Suprapubic skin (tissue), 4 donors: ENCODE data around the gene ZNF653. TPM values are rescaled to one million over a fixed set of nuclear protein-coding genes. Genes with fewer than 3 reads are reported as not detected.

Source experiments
- DNase-seq, 2 donors: peaks; one replicate each; pipeline ENCODE4 v3.0.0-alpha.2; 2019; ENCODE audit warnings: low spot score in 2 of 2
- H3K27ac ChIP-seq: fragments of 200-600 bp; sonication (generic); one replicate; pipeline ENCODE4 v1.5.1; 2019
- H3K27me3 ChIP-seq: fragments of 200-600 bp; sonication (generic); one replicate; pipeline ENCODE4 v1.5.1; 2019
- H3K36me3 ChIP-seq: fragments of 200-600 bp; sonication (generic); one replicate; pipeline ENCODE4 v1.5.1; 2019
- H3K4me1 ChIP-seq: fragments of 200-600 bp; sonication (generic); one replicate; pipeline ENCODE4 v1.5.1; 2019
- H3K4me3 ChIP-seq: fragments of 200-600 bp; sonication (generic); one replicate; pipeline ENCODE4 v1.5.1; 2019; ENCODE audit warnings: mild to moderate bottlenecking
- H3K9me3 ChIP-seq: fragments of 200-600 bp; sonication (generic); one replicate; pipeline ENCODE4 v1.5.1; 2019
- CTCF ChIP-seq, 2 donors: fragments of 200-600 bp in 1 of 2; fragments of 450-650 bp in 1 of 2; sonication (generic) in 1 of 2; IDR thresholded peaks; one replicate each; pipeline ENCODE4 v1.5.1; 2016 to 2019; ENCODE audit warnings: antibody characterized with exemption in 2 of 2, mild to moderate bottlenecking in 1 of 2, moderate library complexity in 1 of 2
- EP300 ChIP-seq: sonication (generic); formaldehyde crosslinking; IDR thresholded peaks from one replicate; pipeline ENCODE4 v1.6.1; 2017; ENCODE audit warnings: antibody characterized with exemption
- POLR2A ChIP-seq, 2 donors: fragments of 450-650 bp; IDR thresholded peaks; one replicate each; pipeline ENCODE4 v1.6.1; 2017; ENCODE audit warnings: antibody characterized with exemption in 2 of 2, mild to moderate bottlenecking in 2 of 2, moderate library complexity in 2 of 2
- POLR2AphosphoS5 ChIP-seq, 3 donors: sonication (generic); formaldehyde crosslinking; IDR thresholded peaks; one replicate each; pipeline ENCODE4 v1.6.1; 2017; ENCODE audit warnings: antibody characterized with exemption in 3 of 3
- WGBS: methylation state at CpG from one replicate; pipeline ENCODE4 v1.1.5; 2018; 5-methylcytosine and 5-hydroxymethylcytosine counted together
- total RNA-seq, 4 donors: library from RNA; depleted of rRNA; stranded (reverse); fragments of >200 nt; gene quantifications; one replicate each; pipeline ENCODE4 v1.1.0, GENCODE V29; 2016

Gene ZNF653
- total RNA-seq, 4 donors from 2014 or later, result 10.1 to 19.1 (median 11.8) TPM

- peaks cover 39% of the 10 kb centered on the region for H3K36me3 ChIP-seq
- no peak for DNase-seq
- H3K4me3 ChIP-seq, result no peak overlapping the region
- WGBS, result 85% methylated on average over 13 of the region's 26 CpGs
- H3K27me3 ChIP-seq, result no peaks in the 10 kb centered on the region
- H3K4me1 ChIP-seq, result no peaks in the 10 kb centered on the region
- TF ChIP-seq EP300 (no peak), POLR2AphosphoS5 (IDR thresholded peaks at IDR 0.05) (no peak), CTCF (IDR thresholded peaks at IDR 0.05) (no peak), POLR2A (IDR thresholded peaks at IDR 0.05) (no peak)
- no peaks in the 10 kb centered on the region for H3K9me3 ChIP-seq
- no peak overlapping the region for H3K27ac ChIP-seq
Measured at GRCh38 chr19:11551603-11552235, 46.1 kb upstream of the ZNF653 start.

DNA sequence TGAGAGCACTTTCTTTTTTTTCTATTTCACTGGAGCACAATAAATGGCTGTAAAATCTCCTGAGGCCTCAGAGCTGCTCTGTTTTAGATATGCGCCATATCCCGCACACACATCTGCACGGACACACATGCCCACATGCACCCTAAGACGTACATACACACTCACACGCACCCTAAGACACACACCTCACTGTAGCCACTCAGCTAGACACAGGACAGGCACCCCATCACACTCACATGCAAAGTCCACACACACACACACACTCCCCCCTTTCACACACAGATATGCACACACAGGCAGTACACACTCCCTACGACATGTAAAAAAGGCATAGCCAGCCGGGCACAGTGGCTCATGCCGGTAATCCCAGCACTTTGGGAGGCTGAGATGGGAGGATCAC, 44.6 kb upstream of the ZNF653 start:
- no peak for DNase-seq
- Histone ChIP-seq H3K27me3 (no peaks in the 10 kb centered on the region), H3K36me3 (peaks cover 32% of the 10 kb centered on the region), H3K4me1 (no peaks in the 10 kb centered on the region), H3K9me3 (no peaks in the 10 kb centered on the region), H3K4me3 (no peak overlapping the region), H3K27ac (no peak overlapping the region)
- WGBS, result 86% methylated on average over 8 of the region's 8 CpGs
- TF ChIP-seq CTCF (IDR thresholded peaks at IDR 0.05), result no peak

- Histone ChIP-seq H3K4me3 (no peak overlapping the region), H3K27ac (no peak overlapping the region), H3K4me1 (no peaks in the 10 kb centered on the region), H3K36me3 (peaks cover 28% of the 10 kb centered on the region), H3K27me3 (no peaks in the 10 kb centered on the region), H3K9me3 (no peaks in the 10 kb centered on the region)
- DNase-seq, result no peak
- TF ChIP-seq CTCF (IDR thresholded peaks at IDR 0.05) (no peak), EP300 (no peak), POLR2A (IDR thresholded peaks at IDR 0.05) (no peak), POLR2AphosphoS5 (IDR thresholded peaks at IDR 0.05) (no peak)
- WGBS, result 89% methylated on average over 20 of the region's 24 CpGs
Measured at GRCh38 chr19:11549386-11549953, 43.8 kb upstream of the ZNF653 start.

DNA sequence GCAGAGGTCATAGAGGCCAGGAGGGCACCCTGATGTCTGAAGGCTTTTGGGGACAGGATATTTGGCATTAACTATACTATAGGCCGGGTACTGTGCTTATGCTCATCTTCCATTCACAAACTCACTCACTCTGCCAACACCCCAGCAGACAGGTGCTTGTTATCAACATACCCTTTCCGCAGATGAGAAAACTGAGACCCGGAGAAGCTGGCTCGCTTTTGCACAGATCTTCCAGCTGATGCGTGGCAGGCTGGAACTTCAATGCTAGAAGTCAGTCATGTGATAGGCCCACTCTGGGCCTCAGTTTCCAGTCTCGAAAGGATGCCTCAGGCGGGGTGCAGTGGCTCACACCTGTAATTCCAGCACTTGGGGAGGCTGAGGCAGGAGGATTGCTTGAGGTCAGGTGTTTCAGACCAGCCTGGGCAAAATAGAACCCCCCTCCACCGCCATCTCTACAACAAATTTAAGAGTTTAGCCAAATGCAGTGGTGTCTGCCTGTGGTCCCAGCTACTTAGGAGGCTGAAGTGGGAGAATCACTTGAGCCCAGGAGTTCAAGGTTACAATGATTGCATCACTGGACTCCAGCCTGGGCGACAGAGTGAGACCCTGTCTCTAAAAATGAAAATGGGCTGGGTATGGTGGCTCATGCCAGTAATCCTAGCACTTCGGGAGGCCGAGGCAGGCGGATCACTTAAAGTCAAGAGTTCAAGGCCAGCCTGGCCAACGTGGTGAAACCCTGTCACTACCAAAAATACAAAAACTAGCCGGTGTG, 42.5 kb upstream of the ZNF653 start:
- H3K36me3 ChIP-seq, result peaks cover 14% of the 10 kb centered on the region
- H3K4me1 ChIP-seq, result no peaks in the 10 kb centered on the region
- no peak overlapping the region for H3K4me3 ChIP-seq
- TF ChIP-seq CTCF (IDR thresholded peaks at IDR 0.05) (no peak), POLR2A (IDR thresholded peaks at IDR 0.05) (no peak), EP300 (no peak), POLR2AphosphoS5 (IDR thresholded peaks at IDR 0.05) (no peak)
- H3K9me3 ChIP-seq, result no peaks in the 10 kb centered on the region
- H3K27ac ChIP-seq, result no peak overlapping the region
- no peak for DNase-seq
- H3K27me3 ChIP-seq, result no peaks in the 10 kb centered on the region
- WGBS, result 89% methylated on average over 14 of the region's 14 CpGs

GRCh38 chr19:11541238-11541637, 35.6 kb upstream of the ZNF653 start:
- 72% methylated on average over 3 of the region's 3 CpGs for WGBS
- no peak for DNase-seq
- H3K9me3 ChIP-seq, result no peaks in the 10 kb centered on the region
- no peak overlapping the region for H3K27ac ChIP-seq
- H3K4me1 ChIP-seq, result peaks cover 6% of the 10 kb centered on the region
- no peak for TF ChIP-seq POLR2A (IDR thresholded peaks at IDR 0.05)
- no peak for TF ChIP-seq EP300
- no peak for TF ChIP-seq CTCF (IDR thresholded peaks at IDR 0.05)
- TF ChIP-seq POLR2AphosphoS5 (IDR thresholded peaks at IDR 0.05), result no peak
- no peak overlapping the region for H3K4me3 ChIP-seq
- H3K36me3 ChIP-seq, result no peaks in the 10 kb centered on the region
- peaks cover 19% of the 10 kb centered on the region for H3K27me3 ChIP-seq
